DMS53 treated with DMSO at 0.1 percent for 48 hours (cell line): ENCODE results near the gene GOT2.
"Not testable (repeated sequence)": the region's sequence is repeated elsewhere in the genome, so short reads cannot be mapped to it uniquely, and the experiment has no call there.

Source experiments
- DNase-seq: peaks from one replicate; lab custom pipeline; 2025; ENCODE audit not compliant: unreplicated experiment; lab: John Stamatoyannopoulos, UW

Gene GOT2

DNA sequence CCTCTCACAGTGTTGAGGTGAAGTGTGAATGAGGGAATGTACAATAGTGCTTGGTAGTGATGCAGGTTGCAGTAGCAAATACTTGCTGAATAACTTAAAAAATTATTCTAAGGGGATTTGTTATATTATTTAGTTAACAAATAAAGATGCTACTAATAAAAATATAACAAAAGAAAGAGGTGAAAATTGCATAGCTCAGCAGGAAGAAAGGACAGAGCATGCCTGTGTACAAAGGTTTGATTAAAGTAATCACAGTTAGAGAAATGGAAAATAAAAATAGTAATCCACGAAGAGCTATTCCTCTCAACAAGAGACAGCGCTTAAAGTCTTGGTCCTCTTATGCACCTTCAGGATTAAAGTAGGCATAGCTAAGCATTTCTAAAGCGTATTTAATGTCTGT is 11.0 kb downstream of the GOT2 start:
- no peak for DNase-seq

DNA sequence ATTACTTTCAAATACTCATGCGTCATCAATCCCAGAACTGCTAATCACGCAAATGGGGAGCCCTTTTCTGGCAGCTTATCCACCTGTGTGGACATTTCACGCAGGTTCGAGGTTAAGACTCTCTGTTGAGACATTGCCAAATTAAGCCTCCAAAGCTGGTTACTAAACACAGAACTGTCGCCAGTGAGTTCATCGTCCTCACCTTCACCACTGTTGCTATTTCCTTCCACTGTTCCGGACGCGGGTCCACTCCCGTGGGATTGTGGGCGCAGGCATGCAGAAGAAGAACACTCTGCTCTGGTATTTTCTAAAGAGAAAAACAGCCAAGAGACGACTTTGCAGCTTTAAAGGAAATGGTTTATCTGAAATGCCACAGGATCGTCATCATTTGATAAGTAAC is 16.1 kb downstream of the GOT2 start:
- no peak for DNase-seq

DNA sequence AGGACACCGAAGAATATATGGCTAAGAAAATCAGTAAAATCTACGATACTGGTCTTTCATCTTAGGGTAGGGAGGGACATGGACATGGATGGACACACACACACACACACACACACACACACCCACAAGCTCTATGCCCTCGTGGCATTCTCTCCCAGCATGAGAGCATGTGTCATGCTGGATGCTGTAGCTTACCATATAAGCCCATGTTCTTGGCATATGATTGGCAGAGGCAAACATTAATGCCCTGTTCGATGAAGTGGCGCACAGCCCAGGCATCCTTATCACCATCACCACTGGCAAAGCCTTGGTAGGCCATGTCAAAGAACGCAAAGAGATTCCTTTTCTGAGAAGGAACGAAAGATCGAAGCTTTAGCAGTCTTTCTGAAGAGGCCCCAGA is 17.6 kb downstream of the GOT2 start:
- no peak for DNase-seq

DNA sequence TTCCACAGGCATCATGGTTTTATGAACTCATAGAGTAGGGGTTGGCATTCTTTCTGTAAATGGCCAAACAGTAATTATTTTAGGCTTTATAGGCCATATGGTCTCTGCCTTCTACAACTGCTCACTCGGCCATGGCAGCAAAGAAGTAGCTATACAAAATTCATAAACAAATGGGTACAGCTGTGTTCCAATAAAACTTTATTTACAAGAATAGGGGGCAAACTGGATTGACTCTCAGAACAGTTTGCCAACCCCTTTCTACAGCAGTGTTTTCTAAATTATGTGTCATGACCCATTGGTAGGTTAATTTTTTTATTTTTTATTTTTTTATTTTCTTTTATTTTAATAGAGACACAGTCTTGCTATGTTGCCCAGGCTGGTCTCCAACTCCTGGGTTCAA is 20.4 kb downstream of the GOT2 start:
- no peak for DNase-seq

DNA sequence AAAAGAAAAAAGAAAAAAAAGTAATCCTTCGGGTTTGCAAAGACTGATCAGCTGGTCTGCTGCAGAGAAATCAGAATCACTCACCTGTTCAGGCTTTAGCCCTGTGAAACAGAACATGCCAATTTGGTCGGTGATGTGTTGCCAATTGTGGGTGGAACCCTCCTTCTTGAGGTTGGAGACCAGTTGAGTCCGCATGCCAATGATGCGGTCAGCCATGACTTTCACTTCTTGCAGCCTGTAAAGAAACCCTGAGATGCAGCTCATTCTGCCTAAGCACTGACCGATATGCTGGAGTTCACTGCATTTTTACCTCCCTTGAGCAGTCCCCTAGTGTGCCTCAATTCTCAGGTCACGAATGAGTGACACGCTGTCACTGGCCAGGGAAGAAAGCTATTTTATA is 24.8 kb downstream of the GOT2 start:
- DNase-seq = no peak

DNA sequence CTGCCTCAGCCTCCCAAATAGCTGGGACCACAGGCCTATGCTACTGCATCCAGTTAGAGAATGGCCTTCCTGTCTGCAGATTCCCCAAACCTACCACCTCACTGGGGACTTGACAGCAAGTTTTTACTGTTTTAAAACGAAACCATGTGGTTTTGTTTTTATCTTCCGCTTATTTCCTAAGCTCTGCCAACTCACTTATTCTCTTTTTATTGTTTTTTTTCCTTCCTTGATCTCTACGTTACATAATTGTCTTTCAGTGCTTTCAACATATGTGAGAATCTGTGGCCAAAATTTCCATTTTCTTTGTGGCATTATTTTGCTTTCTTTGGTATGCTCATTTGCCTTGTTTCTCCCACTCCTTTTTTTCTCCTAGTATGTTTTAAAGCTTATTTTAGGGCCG is 35.0 kb downstream of the GOT2 start:
- no peak for DNase-seq

DNA sequence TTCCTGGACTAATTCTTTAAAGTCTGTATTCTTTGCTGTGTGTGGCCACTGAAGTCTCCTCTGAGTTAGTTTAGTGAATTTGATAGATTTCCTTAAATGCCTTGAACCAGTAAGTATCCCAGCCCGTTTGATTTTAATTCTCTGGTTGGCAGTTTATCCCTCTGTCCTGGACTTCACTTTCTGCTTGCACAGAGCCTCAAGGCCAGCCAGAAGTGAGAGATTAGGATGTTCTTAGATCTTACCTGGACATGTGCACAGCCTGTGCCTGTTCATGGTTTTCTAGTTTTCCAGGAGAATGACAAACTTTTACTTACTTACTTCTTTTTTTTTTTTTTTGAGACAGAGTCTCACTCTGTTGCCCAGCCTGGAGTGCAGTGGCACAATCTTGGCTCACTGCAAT is 38.7 kb downstream of the GOT2 start:
- DNase-seq = no peak

DNA sequence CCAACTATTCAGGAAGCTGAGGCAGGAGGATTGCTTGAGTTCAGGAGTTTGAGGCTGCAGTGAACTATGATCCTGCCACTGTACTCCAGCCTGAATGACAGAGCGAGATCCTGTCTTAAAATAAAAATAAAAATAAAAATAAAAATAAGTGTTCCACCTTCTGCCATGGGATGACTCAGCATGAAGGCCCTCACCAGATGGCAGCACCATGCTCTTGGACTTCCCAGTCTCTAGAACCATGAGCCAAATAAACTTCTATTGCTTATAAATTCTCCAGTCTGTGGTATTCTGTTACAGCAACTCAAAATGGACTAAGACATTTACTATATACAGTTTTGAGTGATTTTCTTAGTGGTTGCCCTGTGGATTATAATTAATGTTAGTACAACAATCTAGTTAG is 41.7 kb downstream of the GOT2 start:
- DNase-seq = no peak

DNA sequence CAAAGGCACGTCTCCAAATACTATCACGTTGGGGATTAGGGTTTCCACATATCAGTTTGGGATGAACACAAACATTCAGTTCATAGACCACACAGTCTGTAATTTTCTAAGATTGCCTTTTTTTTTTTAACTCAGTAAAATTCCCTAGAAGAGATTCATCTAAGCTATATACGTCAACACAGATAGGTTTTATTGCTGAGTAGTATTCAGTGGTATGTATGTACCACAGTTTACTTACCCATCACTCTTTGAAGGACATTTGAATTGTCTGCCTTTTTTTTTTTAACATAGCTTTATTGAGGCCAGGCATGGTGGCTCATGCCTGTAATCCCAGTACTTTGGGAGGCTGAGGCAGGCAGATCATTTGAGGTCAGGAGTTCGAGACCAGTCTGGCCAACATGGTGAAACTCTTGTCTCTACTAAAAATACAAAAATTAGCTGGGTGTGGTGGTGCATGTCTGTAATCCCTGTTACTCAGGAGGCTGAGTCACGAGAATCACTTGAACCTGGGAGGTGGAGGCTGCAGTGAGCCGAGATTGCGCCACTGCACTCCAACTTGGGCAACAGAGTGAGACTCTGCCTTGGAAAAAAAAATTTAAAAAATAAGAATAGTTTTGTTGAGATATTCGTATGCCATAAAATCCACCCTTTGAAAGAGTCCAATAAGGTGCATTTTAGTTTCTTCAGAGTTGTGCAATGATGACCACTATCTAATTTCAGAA is 47.0 kb downstream of the GOT2 start:
- DNase-seq = not testable (repeated sequence)

DNA sequence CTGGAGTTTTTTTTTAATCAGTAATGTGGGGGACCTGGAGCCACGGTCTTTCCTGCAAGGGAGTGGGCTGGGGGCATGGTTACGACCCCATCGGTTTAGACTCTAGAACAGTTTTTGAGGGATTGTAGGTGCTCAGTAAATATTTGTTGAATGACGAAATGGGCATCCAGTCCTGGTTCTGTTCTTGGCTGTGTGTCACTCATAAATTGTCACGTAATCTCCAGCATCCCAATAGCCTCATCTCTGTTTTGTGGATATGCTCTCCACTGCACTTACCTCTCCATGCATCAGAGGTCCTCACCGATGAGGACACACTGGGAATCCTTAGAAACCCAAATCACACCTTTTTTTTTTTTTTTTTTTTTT is 49.0 kb downstream of the GOT2 start:
- peak; percentile 24 for DNase-seq

DNA sequence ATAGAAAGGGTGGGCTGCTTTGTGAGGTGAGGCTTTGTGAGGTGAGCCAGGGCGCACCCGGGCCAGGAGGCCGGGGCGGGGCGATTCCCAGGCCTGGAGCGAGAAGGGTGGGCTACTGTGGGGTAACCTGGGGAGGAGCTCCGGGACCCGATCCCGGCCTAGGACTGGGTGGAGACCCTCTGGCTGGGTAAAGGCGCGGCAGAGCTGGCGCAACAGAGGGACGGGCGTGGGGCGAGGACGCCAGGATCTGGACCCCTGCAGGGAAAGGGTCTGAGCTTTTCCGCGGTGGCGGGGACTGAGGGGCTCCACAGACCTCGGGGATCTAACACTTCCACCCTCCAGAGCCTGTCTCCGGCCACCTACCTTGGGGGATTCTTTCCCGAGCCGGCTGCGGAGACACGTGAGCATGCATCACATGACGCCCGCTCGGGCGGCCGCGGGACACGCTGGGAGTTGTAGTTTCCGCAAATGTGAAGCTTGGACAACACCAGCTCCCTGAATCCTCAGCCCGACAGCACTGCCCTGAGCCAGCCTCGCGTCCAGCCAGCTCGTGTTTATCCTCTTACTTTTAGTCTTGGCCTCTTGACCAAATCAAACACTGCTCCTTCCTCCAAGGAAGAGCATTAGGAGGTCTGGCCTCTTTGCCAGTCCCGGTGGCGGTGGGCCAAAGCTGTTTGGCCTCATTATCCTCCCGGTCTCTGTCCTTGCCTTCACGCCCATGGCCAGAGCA is 49.6 kb downstream of the GOT2 start, which contains the start of gene SLC38A7:
TSS of gene SLC38A7 (minus strand) at position 417 of the 730 bp plus-strand sequence. CDS start 4,644 bp downstream, outside the sequence.
- peak; percentile 52 for DNase-seq

DNA sequence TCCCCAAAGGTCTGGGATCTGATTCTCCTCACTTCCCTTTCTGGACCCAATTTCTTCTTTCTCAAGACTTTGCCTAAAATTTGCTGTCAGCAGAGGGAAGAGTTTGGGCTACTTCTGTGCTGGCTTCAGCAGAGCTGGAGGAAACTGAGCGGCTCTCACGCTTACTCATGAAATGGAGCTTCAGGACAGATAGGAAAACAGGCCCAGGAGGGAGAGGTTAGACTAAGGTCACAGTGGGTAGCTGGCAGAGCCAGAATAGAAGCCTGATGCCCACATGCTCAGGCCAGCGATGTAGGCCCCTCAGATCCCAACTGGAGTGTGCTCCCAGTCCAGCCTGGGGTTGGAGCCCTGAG is 50.1 kb downstream of the GOT2 start:
- DNase-seq = no peak

DNA sequence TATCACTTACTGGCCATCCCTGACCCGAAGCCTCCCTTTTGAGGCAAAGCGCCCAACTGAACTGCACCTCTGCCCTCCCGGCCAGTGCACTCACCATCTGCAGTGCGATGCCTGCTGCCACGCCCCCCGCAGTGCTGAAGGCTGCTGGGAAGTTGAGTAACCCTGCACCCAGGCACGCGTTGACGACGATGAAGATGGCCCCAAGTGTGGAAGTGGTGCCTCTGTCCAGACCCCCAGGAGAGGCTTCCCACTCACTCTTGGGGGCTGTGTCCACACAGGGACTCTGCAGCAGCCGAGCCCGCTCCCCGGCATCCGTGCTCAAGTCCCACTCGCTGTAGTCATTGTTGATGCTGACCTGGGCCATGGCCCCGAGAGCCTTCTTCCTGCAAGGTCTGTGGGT is 54.4 kb downstream of the GOT2 start:
- DNase-seq = no peak

DNA sequence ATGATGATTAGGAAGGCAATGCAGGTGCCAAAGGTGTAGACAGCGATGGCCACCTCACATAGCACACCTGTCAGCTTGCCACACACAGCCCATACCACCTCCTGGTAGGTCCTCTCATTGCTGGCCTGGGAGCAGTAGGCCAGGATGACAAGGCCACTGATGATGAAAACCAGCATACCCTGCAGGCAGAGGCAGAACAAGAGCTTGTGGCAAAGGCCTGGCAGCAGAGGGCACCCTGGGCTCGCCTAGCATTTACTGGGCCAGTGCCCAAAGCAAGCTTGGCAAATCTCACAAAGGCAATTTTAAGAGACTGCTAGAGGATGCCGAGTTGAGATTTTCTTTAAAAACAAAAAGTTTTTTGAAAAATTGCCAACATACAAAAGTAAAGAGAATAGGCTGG is 55.4 kb downstream of the GOT2 start:
- no peak for DNase-seq

DNA sequence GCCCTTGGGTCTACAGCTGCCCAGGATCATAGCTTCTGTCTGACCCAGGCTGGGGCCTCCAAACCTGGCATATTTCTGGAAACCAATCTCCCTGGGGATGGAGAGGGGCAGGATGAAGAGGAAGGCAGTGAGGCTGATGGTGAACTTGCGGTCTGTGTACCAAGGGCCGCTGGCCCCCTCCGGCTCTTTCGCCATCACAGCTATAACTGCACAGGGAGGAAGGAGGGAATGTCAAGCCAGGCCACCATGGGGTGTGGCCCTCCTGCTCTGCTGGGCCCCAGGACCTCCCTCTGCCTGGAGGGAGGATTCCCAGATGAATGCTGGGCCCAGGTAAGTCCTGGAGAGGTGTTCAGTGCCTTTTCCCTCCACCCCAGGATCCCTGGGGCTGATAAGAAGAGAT is 55.8 kb downstream of the GOT2 start:
- no peak for DNase-seq

DNA sequence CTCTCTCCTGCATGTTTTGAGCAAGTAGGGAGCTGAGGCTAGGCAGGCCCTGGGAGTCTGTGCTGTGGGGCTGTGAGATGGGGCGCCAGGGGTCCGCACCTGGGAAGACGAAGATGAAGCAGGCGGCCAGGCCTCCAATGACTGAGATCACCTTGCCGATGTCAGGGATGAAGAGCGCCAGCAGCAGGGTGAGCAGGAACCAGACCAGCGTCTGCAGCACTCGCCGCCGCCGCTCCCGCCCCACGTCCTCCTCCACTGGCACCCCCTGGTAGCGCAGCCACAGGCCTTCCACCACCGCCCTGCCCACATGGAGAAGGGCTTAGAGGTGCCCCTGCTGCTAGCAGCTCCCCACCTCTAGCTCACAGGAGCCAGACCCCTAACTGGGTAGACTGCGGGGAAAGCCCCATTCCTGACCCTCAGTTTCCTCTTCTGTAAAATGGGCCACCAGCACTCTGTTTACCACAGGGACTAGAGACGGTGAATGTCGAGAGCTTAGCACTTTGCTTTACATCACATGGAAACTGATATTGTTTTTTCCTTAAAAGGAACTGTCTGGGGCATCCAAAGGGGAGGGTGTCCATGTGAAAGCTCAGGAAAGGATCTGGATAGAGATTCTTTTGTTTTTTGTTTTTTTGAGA is 63.1 kb downstream of the GOT2 start:
- no peak for DNase-seq

DNA sequence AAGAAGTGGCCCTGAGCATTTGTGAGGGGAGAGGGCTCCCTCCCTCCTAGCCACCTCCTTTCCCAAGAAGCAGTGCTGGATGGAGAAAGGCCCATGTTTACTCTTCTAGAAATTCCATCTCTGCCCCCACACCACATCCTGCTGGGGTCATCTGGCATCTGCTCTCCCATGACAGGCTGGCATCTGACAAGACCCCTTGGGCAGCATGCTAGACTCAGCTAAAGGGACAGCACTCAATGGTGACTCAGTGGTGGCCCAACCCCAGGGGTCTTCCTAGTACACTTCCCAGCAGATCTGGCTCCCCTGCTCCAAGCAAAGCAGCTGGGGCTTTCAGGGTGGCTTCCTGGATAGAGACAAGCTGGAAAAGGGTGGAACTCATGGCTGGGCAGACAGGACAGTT is 63.9 kb downstream of the GOT2 start:
- DNase-seq = no peak

DNA sequence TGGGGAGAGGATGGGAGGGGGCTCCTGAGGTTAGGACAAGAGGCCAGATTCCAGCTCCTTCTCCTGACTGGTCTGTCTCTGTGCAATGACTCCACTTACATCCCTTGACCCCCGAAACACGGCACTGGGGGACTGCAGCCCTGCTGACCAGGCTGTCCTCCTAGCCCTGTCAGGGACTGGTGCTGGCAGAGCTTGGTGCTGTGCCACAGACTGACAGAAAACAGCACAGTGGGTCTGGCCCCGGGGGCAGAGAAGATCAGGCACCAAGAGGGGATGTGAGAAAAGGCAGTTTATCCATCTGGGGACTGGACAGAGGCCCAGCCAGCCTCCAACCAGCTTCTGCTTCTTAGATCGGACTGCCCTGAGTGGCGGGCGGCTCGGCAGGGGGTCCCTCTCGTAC is 68.9 kb downstream of the GOT2 start:
- DNase-seq = no peak

DNA sequence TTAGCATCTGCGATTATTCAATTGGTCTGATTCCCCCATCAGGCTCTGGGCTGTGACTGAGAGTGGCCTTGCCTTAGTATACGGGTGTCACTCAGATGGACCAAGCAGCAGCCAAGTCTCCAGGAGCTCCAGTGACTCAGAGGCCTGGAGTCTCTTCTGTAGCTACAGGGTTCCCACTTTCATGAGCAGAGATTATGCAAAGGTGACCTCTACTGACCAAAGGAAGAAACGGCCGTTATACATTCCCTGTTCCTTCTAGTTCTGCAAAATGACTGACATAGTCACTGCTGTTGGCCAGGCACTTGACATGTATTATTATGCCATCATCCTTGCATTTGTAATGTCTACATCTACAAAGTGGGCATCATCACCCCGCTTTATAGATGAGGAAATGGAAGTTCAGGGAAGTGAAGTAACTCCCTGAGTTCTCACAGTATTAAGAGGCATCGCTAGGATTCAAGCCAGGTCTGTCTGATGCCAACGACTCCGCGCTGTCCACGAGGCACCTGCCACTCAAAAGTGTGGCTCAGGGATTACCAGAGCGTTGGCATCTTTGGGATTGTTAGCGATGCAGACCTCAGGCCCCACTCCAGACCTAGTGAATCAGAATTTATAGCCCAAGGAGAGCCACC is 72.8 kb downstream of the GOT2 start:
- peak; percentile 68 for DNase-seq

DNA sequence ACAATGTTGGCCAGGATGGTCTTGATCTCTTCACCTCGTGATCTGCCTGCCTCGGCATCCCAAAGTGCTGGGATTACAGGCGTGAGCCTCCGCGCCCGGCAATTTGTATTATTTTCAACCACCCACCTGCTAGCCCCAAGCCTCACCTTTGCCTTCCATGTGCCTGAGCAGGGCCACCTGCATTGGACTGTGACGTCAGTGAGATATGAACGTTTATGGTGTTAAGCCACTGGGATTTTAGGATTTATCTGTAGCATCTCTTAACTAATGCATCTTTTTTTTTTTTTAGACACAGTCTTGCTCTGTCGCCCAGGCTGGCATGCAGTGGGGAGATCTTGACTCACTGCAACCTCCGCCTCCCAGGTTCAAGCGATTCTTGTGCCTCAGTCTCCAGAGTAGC is 74.2 kb downstream of the GOT2 start:
- not testable (repeated sequence) for DNase-seq

DNA sequence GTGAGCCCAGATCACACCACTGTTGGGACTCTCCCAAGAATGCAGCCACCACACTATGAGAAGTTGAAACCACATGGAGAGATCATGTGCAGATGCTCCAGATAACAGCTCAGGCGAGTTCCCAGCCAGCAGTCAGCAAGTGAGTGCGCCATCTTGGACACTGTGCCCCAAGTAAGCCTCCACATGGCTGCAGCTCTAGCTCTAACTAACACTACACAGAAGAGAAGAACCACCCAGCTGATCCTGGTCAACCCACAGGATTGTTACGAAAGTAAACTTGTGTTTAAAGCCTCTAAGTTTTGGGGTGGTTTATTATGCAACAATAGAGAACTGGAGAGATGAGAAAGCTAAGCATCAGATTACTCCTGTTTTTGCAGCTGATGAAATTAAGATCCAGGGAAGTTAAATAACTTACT is 75.3 kb downstream of the GOT2 start:
- DNase-seq = no peak
